Hindlimb muscle (tissue), 1 donor: ENCODE data around the gene COL8A2. TPM values are rescaled to one million over a fixed set of nuclear protein-coding genes. Genes with fewer than 3 reads are reported as not detected.
"Not testable (repeated sequence)": the region's sequence is repeated elsewhere in the genome, so short reads cannot be mapped to it uniquely, and the experiment has no call there.

Source experiments
- DNase-seq: peaks from one replicate; pipeline ENCODE4 v3.0.0-alpha.2; 2013
- polyA plus RNA-seq: library from polyadenylated mRNA; unstranded; fragments of 120-200 nt; gene quantifications from one replicate; pipeline ENCODE4 v1.2.1, GENCODE V29; 2013; ENCODE audit not compliant: insufficient read length

Gene COL8A2
- polyA plus RNA-seq: 6.9 TPM

GRCh38 chr1:36125129-36125991, at the start of gene COL8A2:
TSS of gene COL8A2 (minus strand) at chr1:36125222. CDS start at chr1:36100242, 24,980 bp downstream.
- peak; percentile 82 for DNase-seq

DNA sequence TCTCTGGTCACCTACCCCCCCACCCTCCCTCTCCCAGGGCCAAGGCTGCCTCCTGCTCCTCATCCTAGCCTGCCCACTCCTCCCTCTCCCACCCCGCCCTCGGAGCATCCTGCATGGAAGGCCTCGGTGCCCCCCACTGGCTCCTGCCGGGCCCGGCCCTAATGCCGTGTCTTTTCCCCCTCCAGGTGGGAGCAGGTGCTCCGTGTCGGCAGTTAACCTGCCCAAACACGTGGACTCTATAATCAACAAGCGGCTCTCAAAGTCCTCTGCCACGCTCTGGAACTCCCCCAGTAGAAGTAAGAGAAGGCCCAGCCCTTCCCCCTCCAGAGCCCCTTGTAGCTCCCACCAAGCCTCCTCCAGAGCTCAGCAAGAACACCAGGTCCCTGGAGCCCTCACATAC, 49.7 kb upstream of the COL8A2 start:
- DNase-seq: no peak

DNA sequence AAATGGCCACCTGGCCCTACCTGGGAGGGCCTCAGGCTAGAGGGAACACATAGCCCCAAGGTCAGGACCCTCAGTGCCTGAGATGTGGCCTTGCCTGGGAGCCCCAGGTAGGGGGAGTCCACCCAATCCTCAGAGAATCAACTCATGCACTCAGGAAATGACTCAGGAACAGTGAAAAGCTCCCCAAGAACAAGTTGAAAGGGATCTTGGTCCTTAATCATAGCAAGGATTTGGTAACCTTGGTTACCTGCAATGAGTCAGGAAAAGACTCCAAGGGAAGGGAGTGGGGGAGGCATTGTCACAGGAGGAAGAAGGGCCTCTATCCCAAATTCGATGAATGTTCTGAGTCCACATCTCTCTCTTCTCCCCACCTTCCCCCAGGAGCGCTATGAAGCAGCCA, 48.0 kb upstream of the COL8A2 start:
- DNase-seq: no peak

DNA sequence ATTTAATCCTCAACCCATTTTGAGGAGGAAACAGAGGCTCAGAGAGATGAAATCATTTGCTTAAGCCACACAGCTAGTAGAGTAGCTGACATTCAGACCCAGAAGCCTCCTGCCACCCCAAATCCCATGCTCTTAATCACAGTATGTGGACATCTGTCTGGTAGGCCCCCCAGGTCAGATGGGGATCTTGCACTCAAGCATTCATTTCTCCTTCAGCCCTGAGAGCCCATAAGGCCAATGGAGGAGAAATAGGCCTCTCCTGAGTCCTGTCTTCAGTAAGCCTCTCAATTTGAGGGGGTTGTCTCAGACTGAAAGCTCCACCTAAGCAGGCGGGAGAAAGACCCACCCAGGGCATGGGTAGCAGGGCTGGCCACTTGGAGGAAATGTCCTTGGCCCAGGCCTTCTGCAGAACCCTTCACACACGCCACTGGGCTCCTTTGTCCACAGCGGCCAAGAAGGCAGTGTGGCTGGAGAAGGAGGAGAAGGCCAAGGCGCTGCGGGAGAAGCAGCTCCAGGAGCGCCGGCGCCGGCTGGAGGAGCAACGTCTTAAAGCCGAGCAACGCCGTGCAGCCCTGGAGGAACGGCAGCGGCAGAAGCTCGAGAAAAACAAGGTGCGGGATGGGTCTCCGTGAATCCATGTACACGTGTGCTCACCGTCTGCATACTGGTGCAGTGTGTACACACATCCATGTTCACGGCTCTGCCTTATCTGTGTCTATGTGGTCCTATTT, 47.2 kb upstream of the COL8A2 start:
- DNase-seq: no peak

DNA sequence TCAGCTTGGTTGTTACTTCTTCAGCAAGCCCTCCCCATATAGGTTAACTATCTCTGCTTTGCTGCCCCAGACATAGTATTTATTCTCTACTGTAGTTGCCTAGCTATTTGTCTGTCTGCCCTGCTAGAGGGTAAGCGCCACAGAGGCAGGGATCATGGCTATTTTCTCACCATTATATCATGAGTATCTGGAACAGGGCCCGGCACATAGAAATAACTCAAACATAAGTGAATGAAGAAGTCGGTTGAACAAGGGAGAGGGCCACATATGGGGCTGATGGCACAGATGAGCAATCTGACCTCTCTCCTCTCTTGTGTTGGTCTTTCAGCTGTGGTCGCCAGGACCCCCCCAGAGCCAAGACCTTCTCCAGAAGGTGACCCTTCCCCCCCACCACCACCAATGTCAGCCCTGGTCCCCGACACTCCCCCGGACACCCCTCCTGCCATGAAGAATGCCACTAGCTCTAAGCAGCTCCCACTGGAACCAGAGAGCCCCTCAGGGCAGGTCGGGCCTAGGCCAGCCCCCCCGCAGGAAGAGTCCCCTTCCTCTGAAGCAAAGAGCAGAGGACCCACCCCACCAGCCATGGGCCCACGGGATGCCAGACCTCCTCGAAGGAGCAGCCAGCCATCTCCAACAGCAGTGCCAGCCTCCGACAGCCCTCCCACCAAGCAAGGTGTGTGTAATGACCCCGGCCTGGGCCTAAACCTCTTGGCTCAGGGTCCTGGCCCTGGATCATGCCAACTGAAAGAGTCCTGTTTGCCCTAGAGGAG, 45.8 kb upstream of the COL8A2 start:
- no peak for DNase-seq

DNA sequence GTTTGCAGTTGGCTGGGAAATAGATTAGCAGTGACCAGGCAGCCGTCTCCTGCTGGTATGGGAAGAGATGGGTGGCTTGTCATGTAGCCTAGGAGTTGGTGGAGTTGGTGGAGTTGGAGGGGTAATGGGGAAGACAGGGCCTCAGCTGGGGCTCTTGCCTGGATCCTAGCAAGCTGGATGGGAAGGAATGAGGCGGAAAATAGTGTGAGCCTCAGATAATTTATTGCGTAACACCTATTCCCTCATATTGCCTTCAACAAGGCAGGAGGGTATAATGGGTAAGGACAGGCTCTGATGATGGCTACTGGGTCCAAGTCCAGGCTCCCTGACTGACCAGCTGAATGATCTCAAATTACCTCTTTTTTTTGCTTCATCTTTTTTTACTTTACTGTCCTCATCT, 43.5 kb upstream of the COL8A2 start:
- DNase-seq: no peak

DNA sequence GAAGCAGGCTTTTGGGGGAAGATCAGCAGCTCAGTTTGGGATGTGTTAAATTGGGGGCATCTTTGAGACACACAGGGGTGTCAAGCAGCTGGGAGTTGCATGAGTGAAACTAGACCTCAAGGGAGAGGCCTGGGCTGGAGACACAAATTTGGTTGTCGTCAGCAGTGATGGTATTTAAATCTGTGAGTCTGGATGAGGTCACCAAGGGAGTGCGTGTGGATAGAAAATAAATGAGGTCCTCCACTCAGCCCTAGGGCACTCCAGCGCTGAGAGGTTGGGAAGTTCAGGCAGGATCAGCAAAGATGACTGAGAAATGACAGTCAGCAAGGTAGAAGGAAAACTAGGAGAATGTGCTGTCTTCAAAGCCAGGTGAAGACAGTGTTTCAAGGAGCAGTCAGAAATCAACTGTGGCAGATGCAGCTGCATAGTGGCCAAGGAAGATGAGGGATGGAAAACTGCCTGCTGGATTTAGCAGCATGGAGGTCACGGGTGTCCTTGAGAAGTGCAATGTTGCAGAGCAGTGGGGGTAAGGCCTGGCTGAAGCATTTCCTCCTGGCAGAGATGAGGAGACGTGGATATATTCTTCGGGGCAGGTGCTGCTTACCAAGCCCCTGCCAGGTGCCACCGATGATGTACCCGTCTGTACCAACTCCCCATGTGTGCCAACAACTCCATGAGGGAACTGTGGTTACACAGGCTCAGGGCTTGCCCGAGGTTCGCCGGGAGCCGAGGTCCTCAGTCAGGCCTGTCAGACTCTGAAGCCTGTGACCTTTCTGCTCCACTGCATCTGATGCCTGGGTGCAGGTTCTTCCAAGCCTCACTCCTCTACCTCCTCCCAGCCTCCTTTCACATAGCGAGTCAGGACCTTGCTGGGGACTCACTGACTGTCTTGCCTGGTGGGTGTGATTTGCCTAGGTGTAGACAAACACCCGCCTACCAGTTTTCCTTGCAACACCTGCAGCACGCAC, 42.2 kb upstream of the COL8A2 start:
- no peak for DNase-seq

DNA sequence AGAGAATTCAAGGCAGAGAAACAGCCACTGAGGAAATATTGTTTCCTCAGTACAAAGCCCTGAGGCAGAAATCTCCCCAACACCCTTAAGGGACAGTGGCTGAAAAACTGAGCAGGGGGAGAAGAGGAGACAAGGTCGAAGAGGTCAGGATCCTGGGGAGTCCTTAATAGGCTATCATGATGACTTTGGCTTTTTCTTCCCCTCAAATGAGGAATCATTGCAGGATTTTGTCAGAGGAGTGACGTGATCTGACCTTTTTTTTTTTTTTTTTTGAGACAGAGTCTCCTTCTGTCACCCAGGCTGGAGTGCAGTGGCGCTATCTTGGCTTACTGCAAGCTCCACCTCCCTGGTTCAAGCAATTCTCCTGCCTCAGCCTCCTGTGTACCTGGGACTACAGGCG, 41.1 kb upstream of the COL8A2 start:
- no peak for DNase-seq

- DNase-seq: no peak
Measured at GRCh38 chr1:36165145-36165544, 40.1 kb upstream of the COL8A2 start.

DNA sequence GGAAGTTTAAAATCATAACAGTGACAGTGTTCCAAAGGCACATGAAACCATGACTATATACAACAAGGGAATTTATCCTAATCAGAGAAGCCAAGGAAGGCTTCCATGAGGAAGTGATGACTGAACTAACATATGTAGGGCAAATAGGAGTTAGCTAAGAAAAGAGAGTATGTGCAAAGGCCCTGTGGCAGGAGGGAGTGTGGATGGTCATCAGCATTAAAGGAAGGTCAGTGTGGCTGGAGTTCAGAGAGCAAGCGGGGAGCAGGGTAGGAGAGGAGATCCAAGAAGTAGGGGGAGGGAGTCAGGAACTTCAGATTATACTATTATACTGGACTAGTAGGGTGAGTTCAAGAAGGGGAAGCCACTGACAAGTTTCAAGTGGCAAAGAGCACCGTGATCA, 39.3 kb upstream of the COL8A2 start:
- no peak for DNase-seq

- no peak for DNase-seq
Measured at GRCh38 chr1:36163426-36163825, 38.4 kb upstream of the COL8A2 start.

- no peak for DNase-seq
Measured at GRCh38 chr1:36162680-36163239, 37.7 kb upstream of the COL8A2 start.

DNA sequence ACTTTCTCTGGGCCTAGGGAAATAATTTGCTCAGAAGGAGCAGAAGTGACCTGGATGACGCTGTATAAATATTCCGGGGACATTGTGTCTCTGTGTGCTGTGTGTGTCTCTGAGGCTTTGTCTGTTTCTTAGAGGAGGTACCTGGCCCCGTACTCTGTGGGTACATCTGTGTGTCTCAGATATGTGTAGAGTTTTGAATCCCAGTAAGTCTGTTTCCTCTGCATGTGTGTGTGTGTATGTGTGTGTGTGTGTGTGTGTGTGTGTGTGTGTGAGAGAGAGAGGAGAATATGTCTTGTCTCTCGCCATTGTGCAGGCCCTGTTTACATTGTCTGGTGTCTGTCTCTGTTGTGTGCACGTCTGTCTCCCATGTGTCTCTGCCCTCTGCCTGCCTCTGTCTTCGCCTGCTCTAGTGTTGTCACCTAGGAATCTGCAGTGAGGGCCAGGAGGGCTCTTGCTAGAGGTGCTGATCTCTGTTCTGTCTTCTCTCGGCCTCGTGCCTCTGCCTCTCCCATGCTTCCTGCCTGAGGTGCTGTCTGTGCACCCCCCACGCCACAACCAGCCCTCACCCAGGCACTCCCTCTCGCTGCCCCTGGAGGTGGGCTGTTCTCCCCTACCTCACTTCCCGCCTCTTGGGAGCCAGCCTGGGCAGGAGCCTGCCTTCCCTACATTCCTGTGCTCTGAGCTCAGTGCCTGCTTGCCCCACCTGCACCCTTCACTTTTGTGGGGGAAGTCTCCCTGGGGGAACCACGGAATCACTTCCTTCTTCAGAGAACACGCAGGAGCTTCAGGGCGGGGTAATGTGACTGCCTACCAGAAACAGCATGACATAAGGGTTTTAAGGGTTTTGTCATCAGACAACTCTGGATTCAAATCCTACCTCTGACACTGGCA, 36.9 kb upstream of the COL8A2 start:
- DNase-seq: no peak

DNA sequence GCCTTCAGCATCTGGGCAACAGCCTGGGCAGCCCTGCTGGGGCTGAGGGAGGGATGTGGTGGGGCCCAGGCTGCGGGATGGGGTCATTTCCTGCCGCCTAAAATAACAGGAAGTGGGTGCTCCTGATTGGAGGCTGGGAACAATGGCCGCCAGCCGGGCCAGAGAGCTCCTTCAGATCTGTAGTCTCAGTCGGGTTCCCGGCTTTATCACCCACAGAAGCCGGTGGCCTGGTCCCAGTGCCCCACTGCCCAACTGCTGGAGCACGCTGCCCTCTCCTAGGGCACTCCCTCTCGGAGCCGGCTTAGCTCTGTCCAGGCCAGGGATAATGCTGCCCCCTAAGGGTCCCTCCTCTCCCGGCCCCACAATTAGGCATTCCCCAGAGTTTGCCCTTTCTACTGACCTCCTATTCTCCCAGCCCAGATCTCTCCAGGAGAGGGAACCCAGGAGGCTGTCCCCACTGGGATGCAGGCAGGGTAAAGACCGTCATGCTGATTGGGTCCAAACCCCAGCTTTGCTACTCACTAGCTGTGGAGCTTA, 36.0 kb upstream of the COL8A2 start:
- DNase-seq: peak; percentile 46

DNA sequence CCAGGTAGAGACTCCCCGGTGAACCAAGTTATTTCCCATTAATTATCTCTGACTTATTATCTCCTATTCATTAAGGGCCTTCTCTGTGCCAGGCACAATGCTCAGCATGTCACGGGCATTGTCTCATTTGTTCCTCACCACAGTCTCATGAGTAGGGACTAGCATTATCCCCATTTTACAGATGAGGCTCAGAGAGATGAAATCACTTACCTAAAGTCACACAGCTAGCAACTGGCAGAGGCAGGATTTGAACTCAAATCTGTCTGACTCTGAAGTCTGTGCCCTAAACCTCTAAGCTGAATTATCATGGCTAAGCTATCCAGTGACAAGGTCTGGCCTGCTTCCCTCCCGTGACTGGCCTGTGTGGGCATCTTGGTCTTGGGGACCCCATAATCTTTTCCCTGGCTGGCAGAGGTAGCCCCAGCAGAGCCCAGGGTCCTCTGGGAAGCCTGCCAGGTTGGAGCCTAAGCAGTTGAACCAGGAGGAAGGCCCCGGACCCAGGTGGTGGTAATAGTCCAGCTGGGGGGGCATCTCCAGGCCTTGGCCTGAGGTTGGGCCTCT, 35.4 kb upstream of the COL8A2 start:
- no peak for DNase-seq

DNA sequence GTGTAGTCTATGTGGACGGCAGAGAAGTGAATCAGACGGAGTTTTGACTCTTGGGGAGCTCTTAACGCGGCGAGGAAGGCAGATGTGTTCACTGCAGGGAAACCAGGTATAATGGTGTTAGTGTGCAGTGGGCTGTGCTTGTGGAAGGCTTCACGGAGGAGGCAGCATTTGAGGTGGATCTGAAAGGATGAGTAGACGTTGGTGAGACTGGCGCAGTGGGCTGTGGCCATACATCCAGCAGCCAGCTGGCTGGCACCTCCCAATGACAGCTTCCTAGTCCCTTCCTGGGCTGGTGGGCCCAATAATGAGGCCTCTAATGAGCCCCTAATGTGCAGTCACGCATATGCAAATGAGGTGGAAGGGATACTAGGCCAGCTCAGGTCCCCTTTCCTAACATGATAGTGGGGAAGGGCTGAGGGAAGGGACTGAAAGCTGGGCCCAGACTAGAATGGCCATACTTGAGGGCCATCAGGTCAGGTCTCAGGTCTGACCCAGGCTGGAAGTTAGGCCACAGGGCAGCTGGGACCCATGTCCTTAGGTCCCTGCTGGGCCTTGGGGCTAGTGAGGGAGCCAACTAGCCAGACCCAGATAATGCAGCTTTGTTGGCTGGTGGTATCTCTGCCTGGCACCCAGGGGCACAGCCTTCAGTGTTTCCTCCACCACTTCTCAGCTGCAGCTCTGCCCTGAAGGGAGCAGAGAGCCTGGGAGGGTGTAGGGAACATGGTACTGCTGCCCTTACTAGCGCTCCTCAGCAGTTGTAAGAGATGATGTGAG, 34.8 kb upstream of the COL8A2 start:
- DNase-seq: no peak

DNA sequence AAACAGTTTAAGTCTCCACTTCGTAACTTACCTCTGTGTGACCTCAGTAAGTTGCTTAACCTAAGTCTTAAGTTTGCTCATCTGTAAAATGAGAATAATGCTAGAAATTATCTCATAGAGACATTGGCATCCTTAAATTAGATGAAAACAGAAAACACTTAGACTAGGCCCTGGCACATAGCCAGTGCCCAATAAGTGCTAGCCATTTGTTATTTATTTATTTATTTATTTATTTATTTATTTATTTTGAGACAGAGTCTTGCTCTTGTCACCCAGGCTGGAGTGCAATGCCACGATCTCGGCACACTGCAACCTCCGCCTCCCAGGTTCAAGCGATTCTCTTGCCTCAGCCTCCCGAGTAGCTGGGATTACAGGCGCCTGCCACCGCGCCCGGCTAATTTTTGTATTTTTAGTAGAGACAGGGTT, 33.8 kb upstream of the COL8A2 start:
- not testable (repeated sequence) for DNase-seq

- DNase-seq: no peak
Measured at GRCh38 chr1:36157973-36158826, 33.2 kb upstream of the COL8A2 start.
